Psoas muscle (tissue), 8 donors: ENCODE results near the gene ZEB2. TPM values are rescaled to one million over a fixed set of nuclear protein-coding genes. Genes with fewer than 3 reads are reported as not detected.
A peak's percentile ranks its signal among the peaks of the same experiment; 100 is the strongest.

ENCODE experiments used
- ATAC-seq, 4 donors: fragments of 200-7000 bp; cut with Tn5 transposase; one replicate each; pipeline ENCODE4 v1.9.1; 2020; ENCODE audit warnings: moderate library complexity in 3 of 4, mild to moderate bottlenecking in 2 of 4
- DNase-seq, 2 donors: peaks; one replicate each; pipeline ENCODE4 v3.0.0-alpha.2; 2020
- H3K27ac ChIP-seq: fragments of 200-600 bp; one replicate; pipeline ENCODE4 v1.8.0; 2022
- H3K27me3 ChIP-seq, 3 donors: fragments of 200-600 bp in 1 of 3; one replicate each; pipeline versions ENCODE4 v1.6.1 to v1.8.0; 2013 to 2022; ENCODE audit warnings: low read length in 2 of 3, mild to moderate bottlenecking in 2 of 3, moderate library complexity in 1 of 3; ENCODE audit not compliant: insufficient read depth in 3 of 3
- H3K36me3 ChIP-seq, 2 donors: fragments of 200-600 bp in 1 of 2; one replicate each; pipeline versions ENCODE4 v1.6.1 to v1.8.0; 2013 to 2022; ENCODE audit warnings: low read depth in 1 of 2, mild to moderate bottlenecking in 1 of 2, moderate library complexity in 1 of 2; ENCODE audit not compliant: insufficient read depth in 1 of 2
- H3K4me1 ChIP-seq: fragments of 200-600 bp; one replicate; pipeline ENCODE4 v1.8.0; 2022
- H3K4me3 ChIP-seq: fragments of 200-600 bp; one replicate; pipeline ENCODE4 v1.8.0; 2022; ENCODE audit warnings: mild to moderate bottlenecking
- H3K9me3 ChIP-seq: fragments of 200-600 bp; one replicate; pipeline ENCODE4 v1.8.0; 2022
- WGBS, 3 donors: extraction: QIAGEN DNeasy Blood & Tissue Kit; methylation state at CpG; one replicate each; pipeline versions ENCODE4 v1.1.6 to v1.1.7; 2013; 5-methylcytosine and 5-hydroxymethylcytosine counted together
- intact Hi-C, 2 donors: fragments of 100-400 bp; cut with DNase I; formaldehyde crosslinking; loops; one replicate each; pipeline versions ENCODE4 v1.11.0 to v1.14.2; 2022
- polyA plus RNA-seq, 3 donors: library from polyadenylated mRNA; stranded (reverse); fragments of 200-250 nt; gene quantifications; one replicate each; pipeline ENCODE4 v1.2.3, GENCODE V29; 2013
- total RNA-seq, 4 donors: library from RNA; stranded (reverse); fragmentation: NEBNext Ultra II Directional in 2 of 4; extraction: Animal tissue kit (Norgen Biotek cat#: 25700) in 2 of 4; gene quantifications; one replicate each; pipeline versions ENCODE4 v1.2.1 to v1.2.4, GENCODE V29; 2021 to 2023
- TF ChIP-seq, protein P1 (sequence below): fragments of 200-600 bp; IDR thresholded peaks from one replicate; pipeline ENCODE4 v1.8.0; 2022; ENCODE audit warnings: antibody characterized with exemption
- donor health status: healthy with polysubstance abuse.
- donor health status: DM: no; HTN: no; CAD: no; lungs with moderate emphysema.
- donor health status: Bipolar disorder and iron deficiency.
- donor health status: healthy.
- donor health status: DM: yes; HTN: yes; CAD: no.
- donor health status: DM: no; HTN: no; CAD: no.
- donor health status: DM: no; HTN: no; CAD: no.
- donor health status: DM: yes; HTN: yes; CAD: no.

ZEB2 gene
- total and polyA plus RNA-seq, 7 donors = 11.6 to 48.7 (median 23.3) TPM

GRCh38 chr2:144454466-144455287 is 65.2 kb downstream of the ZEB2 start:
- no peaks in the 10 kb centered on the region for H3K36me3 ChIP-seq
- H3K27me3 ChIP-seq = no peaks in the 10 kb centered on the region
- DNase-seq (no peak), ATAC-seq (no peak)
- TF ChIP-seq, protein P1, sequence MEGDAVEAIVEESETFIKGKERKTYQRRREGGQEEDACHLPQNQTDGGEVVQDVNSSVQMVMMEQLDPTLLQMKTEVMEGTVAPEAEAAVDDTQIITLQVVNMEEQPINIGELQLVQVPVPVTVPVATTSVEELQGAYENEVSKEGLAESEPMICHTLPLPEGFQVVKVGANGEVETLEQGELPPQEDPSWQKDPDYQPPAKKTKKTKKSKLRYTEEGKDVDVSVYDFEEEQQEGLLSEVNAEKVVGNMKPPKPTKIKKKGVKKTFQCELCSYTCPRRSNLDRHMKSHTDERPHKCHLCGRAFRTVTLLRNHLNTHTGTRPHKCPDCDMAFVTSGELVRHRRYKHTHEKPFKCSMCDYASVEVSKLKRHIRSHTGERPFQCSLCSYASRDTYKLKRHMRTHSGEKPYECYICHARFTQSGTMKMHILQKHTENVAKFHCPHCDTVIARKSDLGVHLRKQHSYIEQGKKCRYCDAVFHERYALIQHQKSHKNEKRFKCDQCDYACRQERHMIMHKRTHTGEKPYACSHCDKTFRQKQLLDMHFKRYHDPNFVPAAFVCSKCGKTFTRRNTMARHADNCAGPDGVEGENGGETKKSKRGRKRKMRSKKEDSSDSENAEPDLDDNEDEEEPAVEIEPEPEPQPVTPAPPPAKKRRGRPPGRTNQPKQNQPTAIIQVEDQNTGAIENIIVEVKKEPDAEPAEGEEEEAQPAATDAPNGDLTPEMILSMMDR = no peak
- whole genome bisulfite sequencing, 3 donors = 55 to 70% (median 56%) methylated on average over 8 of the region's 8 CpGs
- H3K4me3 ChIP-seq = no peak overlapping the region
- intact Hi-C loops = loop anchor here in 1 of 2 donors (2.0 kb wide), 1 partner anchor 54 kb away; no protein-coding TSS in a partner anchor
- H3K4me1 ChIP-seq = peaks cover 40% of the 10 kb centered on the region
- no peaks in the 10 kb centered on the region for H3K9me3 ChIP-seq
- H3K27ac ChIP-seq = no peak overlapping the region

- Histone ChIP-seq H3K4me1 (peaks cover 40% of the 10 kb centered on the region), H3K27me3 (no peaks in the 10 kb centered on the region), H3K4me3 (peak overlapping the region; percentile 49), H3K36me3 (no peaks in the 10 kb centered on the region), H3K27ac (no peak overlapping the region), H3K9me3 (no peaks in the 10 kb centered on the region)
- DNase-seq (no peak), ATAC-seq (no peak)
- TF ChIP-seq, protein P1 = no peak
- WGBS, 3 donors = 76 to 87% (median 77%) methylated on average over 5 of the region's 5 CpGs
- intact Hi-C loops = loop anchor here in 1 of 2 donors (2.0 kb wide), 1 partner anchor 55 kb away; no protein-coding TSS in a partner anchor
Measured at GRCh38 chr2:144453486-144454158, 66.3 kb downstream of the ZEB2 start.

DNA sequence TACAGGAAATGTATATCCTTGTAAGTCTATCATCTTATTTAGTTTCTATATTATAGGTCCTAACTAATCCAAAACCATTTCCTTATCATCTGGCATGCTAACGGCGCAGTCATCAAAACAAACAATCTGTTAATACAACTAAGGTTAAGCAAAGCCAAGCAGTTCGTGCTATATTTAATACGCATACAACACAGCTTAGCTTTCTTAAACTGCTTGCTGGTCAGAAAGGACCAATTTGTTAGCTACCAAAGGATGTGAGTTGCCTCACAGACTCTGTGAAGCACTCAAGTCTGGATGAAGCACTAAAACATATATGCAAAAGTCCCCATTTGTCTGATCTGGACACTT is 67.0 kb downstream of the ZEB2 start:
- intact Hi-C loops = no loop called here
- Histone ChIP-seq H3K4me1 (peaks cover 44% of the 10 kb centered on the region), H3K4me3 (peak overlapping the region; percentile 49), H3K9me3 (no peaks in the 10 kb centered on the region), H3K36me3 (no peaks in the 10 kb centered on the region), H3K27me3 (no peaks in the 10 kb centered on the region), H3K27ac (peak overlapping the region; percentile 34)
- TF ChIP-seq, protein P1 = no peak
- DNase-seq = no peak
- no peak for ATAC-seq
- 16 to 31% (median 22%) methylated on average over 4 of the region's 4 CpGs for WGBS, 3 donors

GRCh38 chr2:144452169-144452988 is 67.5 kb downstream of the ZEB2 start:
- Histone ChIP-seq H3K4me3 (peak overlapping the region; percentile 49), H3K9me3 (no peaks in the 10 kb centered on the region), H3K36me3 (no peaks in the 10 kb centered on the region), H3K27me3 (no peaks in the 10 kb centered on the region), H3K4me1 (peaks cover 47% of the 10 kb centered on the region), H3K27ac (peak overlapping the region; percentile 34)
- WGBS, 3 donors = 22 to 30% (median 23%) methylated on average over 15 of the region's 15 CpGs
- ATAC-seq = peak in 1 of 4 donors; percentile 51
- DNase-seq = no peak
- TF ChIP-seq, protein P1 = peak; percentile 29
- intact Hi-C loops = no loop called here
